TTC549 (cell line): ENCODE measurements around the gene TNNT2.

Experiments used
- FAIRE-seq: peaks from 2 replicates; lab custom pipeline; 2012; peaks lifted over from hg19 to GRCh38; lab: Jason Lieb, UNC

Gene TNNT2

GRCh38 chr1:201401700-201402099 is 24.2 kb upstream of the TNNT2 start:
- FAIRE-seq, result no peak

DNA sequence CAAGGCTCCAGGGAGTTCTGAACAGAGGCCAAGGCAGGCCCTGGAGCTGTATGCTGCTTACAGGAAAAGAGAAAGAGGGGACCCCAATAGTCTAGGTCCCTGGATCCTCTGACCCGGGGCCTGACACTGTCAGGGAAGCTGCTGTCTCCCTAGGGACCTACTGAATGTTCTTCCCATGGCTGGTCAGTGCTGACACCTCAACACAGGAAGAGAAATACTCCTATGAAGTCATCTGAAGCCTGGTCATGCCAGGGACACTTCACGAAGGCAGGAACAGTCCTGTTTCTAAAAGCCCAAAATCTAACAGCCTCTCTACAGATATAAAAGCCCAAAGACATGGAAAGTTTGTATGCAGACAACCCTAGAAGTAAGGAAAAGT is 23.4 kb upstream of the TNNT2 start:
- FAIRE-seq, result no peak

- FAIRE-seq, result no peak
These were observed 22.9 kb upstream of the TNNT2 start for GRCh38 chr1:201400212-201400851.

DNA sequence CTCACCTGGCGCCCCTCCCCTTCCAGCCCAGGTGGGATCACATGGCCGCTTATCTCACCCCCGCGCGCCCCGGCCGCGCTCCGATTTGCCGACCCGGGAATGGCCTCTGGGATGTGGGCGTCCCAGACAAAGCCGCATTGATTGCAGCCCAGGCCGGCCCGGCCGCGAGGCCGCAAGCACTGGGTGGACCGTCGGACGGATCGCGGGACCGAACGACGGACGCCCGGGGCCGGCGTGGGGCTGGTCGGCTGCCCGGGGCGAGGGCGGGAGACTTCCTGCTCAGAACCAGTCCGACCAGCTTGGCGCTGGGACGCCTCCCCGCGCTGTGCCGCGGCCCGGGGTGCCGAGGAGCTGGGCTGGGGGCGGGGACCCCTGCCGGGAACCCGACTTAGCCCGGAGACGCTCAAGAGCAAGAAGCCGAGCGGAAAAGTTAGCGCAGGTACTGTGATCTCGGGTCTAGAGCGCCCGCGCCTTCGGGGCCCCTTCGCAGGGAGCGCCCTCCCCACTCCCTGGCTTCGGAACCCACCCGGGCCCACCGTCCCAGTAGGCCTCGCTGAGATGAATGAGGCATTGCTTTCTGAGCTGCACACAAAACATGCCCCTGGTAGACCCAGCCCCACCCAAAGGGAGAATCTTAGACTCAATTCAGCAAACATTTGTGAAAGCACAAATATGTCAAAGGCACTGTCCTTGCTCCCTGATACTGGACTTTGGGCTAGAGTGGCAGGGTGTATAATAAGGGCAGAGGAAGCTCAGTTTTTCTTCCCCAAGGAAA is 22.1 kb upstream of the TNNT2 start:
- FAIRE-seq, result no peak

GRCh38 chr1:201399018-201399351 is 21.5 kb upstream of the TNNT2 start, which contains the start of gene LAD1:
TSS of gene LAD1 (minus strand) at chr1:201399324. CDS start at chr1:201399306, 18 bp downstream.
- no peak for FAIRE-seq

DNA sequence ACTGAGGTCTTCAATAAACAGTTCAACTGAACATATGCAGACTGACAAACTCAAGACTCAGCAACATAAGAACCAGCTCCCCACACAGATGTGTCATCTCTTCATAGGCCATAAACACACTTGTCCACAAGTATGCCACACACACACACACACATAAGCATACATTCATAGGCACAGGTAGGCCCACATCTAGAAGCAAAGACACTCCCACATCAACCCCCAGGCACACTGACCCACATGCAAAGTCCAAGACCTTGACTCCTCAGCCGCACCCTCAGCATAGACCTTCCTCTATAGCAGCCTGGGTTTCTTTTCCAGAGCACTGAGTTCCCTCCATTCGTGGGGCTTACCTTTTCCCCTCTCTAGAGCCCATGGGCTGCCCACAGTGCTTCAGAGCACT is 20.2 kb upstream of the TNNT2 start:
- no peak for FAIRE-seq

DNA sequence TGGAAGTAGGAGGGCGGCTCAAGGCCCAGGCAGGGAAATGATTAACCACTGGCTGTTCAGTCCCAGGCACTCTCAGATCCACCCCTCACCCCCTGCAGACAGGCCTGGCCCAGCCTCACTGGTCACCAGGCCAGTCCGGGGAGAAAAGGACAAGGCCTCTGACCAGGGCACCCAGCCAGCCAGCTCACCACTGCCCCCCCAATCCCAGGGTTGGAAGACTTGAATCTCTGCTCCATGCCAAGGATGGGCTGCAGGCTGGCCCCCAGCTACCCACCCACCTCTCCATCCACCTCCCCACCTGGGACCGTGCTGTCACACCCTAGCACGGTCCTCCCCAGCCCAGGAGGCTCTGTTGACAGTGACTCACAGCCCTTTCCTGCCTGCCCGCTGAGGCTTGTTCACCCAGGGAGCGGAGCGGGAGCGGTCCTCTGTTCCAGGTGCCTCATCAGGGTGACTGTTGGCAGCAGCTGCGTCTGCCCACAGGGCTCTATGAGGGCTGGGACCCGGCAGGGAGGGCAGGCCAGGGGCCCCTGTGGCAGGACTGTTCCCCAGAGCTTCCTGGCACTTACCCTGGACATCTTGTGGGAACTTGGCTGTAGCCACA is 19.5 kb upstream of the TNNT2 start:
- no peak for FAIRE-seq

GRCh38 chr1:201395936-201396335 is 18.5 kb upstream of the TNNT2 start:
- FAIRE-seq, result no peak

DNA sequence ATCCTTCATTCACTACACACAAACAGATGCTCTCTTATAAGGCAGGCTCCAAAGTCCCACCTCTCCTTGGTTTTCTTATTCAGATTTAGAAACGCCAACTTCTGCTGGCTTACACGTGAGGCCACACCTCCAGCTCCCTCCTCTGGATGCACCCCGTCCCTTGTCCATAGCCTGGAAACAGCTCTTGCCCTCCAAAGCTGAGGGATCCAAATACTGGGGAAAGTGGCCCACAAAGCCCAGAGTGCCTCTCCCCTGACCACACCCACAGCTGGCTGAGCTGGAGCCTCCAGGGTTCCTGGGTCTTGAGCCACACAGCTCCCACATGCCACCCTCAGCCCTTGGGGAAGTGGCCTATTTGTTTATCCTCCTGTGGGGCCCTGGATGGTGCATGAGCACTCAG is 17.1 kb upstream of the TNNT2 start:
- no peak for FAIRE-seq

DNA sequence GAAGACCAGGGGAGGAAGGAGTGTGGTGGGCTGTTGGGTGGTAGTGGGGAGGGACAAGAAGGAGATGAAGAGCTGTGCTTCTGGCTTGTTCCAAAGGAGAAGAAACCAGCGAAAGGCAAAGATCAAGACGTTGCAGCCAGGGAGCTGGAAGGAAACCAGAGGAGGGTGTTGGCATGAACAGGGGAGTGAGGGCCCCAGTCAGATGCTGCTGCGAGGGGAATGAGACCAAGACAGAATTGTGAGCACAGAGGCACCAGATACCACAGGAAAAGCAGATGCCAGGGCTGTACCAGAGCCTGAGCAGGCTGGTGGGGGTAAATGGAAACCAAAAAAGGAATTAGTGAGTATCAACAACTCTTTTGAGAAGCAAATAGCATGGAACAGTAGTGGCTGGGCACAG is 15.6 kb upstream of the TNNT2 start:
- FAIRE-seq, result no peak

- FAIRE-seq, result no peak
These were observed 14.4 kb upstream of the TNNT2 start for GRCh38 chr1:201391651-201392511.

DNA sequence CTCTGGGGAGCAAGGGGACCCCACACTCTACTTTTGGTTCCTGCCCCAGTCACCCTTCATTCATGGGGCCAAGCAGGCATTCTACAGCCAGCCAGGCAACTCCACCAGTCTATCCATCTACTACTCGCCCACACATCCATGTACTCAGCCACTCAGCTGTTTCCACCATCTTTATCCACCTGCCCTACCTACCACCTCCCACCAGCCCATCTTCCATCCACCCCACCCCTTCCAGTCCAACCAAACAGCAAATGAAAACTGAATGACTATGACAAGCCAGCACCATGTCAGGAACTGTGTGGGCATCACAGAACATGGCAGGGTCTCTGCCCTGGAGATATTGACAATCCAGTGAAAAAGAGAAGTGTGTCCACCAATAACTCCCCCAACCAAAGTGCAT is 13.7 kb upstream of the TNNT2 start:
- no peak for FAIRE-seq

GRCh38 chr1:201389051-201389450 is 11.6 kb upstream of the TNNT2 start:
- FAIRE-seq, result no peak

GRCh38 chr1:201386208-201386607 is 8.7 kb upstream of the TNNT2 start:
- no peak for FAIRE-seq

DNA sequence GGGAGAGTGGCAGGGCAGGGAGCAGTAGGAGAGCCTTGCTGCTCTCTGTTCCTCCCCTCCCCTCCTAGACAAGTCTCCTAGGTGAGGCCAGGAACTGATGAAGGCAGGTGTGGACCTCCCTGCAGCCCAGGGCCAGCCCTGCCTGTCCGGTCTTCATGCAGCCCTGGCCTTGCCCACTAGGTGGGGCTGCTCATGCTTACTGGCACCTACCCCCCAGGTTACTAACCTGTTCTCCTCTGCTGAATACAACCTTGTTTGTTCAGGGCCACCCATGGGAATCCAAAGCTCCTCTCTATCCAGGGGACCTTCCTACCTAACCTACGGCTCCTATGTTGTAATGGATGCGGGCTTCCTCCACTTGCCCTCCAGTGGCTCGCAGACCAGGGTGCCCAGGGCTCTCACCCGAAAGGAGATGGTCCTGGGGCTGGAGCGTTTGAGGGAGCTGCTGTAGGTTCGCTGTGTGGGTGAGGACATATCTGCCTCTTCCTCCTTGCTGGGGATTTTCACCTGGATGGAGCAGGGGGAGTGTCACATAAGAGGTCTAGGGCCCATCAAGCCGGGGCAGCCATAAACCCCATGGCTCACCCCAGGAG is 7.9 kb upstream of the TNNT2 start:
- FAIRE-seq, result no peak

GRCh38 chr1:201384406-201384782 is 6.9 kb upstream of the TNNT2 start:
- no peak for FAIRE-seq

DNA sequence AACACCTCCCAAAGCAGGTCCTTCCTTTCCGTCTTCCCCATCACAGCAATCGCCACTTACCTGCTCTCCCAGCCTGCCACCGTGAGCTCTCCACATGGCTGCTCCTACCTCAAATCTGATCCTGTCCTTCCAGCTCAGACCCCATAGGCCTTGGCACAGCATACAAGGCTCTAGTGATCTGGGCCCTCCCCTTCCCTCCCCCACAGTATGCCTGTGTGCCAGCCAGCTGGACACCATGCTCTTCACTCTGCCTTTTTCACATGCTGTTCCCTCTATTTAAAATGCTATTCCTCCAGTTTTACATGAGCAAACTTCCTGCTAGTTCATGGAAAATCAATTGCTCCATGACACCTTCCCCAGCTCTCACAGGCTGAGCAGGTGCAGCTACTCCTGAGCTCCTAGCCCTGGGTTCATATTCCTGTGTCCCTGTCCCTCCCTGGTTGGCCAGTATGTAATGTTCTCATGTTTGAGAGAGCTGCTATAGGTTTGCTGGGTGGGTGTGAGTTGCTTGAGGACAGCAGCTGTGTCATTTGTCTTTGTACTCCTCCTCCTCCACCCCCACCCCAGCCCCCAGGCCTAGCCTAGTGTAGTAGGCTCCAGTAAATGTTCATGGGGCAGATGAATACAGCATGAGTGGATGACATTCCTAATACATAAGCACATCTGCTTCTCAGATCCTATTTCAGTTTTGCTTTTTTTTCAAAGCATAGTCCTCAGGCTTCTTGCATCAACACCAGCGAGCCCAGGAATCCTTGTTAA is 6.3 kb upstream of the TNNT2 start:
- FAIRE-seq, result no peak

DNA sequence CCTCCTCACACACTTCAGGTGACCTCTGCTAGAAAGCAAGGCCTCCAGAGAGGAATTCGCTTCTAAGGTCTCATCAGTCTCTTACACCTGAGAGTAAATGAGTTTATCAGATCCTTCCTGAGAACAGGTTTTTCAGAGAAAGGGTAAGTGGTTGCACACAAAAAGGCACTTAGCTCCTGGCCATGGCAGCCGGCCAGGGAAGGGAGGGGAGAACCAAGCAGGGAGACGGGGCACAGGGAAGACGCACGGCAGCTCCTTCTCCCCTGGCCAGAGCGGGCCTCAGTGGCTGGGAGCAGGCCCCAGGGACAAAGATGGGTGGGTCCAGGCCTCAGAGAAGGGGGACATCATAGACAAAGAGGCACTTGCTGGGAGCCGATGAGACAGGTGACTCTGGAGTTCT is 3.6 kb upstream of the TNNT2 start:
- FAIRE-seq, result no peak

DNA sequence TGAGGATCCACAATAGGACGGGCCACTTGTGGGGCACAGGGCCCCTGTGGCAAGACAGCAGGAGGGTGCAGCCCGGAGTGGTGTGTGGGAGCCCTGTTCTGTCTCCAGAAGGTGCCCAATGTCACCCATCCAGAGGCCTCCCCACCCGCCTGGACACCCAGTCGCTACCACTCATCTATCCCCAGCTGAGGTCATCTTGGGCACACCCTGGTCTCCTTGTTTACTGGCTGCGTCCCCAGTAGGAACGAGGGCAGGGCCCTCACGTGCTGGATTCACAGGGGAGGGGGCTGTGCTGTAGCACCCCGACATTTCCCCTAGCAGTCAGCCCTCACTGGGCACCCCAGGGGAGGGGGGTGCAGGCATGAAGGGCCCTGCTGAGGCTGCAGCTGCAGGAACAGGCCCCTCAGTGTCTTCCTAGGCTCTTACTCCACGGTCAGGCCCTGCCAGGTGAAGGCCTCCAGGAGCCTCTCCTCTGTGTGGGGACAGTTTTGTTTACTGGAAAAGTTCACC is 2.3 kb upstream of the TNNT2 start:
- no peak for FAIRE-seq

DNA sequence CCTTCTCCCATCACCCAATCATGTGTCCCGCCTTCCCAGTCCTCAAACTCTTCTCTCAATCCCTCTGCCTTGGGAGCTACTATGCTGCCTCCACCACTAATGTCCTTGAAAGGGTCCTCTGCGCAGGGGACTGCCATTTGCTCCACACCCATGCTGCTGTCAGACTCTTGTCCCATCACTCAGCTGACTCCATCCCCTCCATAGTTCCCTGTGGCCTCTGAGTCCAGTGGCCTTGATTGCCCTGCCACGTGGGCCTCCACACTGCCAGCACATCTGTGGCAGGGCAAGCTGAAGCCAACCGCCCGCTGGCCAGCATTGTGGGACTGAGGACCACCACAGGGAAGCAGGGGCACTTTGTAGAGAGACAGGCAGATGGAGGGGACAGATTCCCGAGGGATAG is 1.3 kb upstream of the TNNT2 start:
- FAIRE-seq, result no peak
